Gastroesophageal sphincter (tissue), 4 donors: ENCODE data around the gene ZFYVE9. TPM values are rescaled to one million over a fixed set of nuclear protein-coding genes. Genes with fewer than 3 reads are reported as not detected.

Experiments
- ATAC-seq: fragments of 150-250 bp; one replicate; pipeline ENCODE4 v1.9.1; 2016; ENCODE audit warnings: mild to moderate bottlenecking, moderate library complexity
- H3K27ac ChIP-seq, 4 donors: fragments of 200-600 bp; sonication (generic) in 3 of 4; 1 replicate in 3 of 4; 2 replicates in 1 of 4; pipeline ENCODE4 v1.5.1; 2016 to 2019
- H3K27me3 ChIP-seq: fragments of 200-600 bp; sonication (generic); one replicate; pipeline ENCODE4 v1.5.1; 2019
- H3K36me3 ChIP-seq, 2 donors: fragments of 200-600 bp; sonication (generic); one replicate each; pipeline ENCODE4 v1.5.1; 2019; ENCODE audit warnings: control low read depth in 1 of 2
- H3K4me1 ChIP-seq, 3 donors: fragments of 200-600 bp; sonication (generic); 1 replicate in 2 of 3; 2 replicates in 1 of 3; pipeline ENCODE4 v1.5.1; 2016 to 2019; ENCODE audit warnings: control low read depth in 2 of 3
- H3K4me3 ChIP-seq, 2 donors: fragments of 200-600 bp; sonication (generic); one replicate each; pipeline ENCODE4 v1.5.1; 2019; ENCODE audit warnings: mild to moderate bottlenecking in 1 of 2, moderate library complexity in 1 of 2
- H3K9me3 ChIP-seq, 3 donors: fragments of 200-600 bp; sonication (generic); one replicate each; pipeline ENCODE4 v1.5.1; 2017 to 2019; ENCODE audit warnings: control low read depth in 2 of 3
- EP300 ChIP-seq: sonication (generic); formaldehyde crosslinking; IDR thresholded peaks from one replicate; pipeline ENCODE4 v1.6.1; 2017; ENCODE audit warnings: antibody characterized with exemption, mild to moderate bottlenecking
- POLR2A ChIP-seq, 2 donors: fragments of 450-650 bp; IDR thresholded peaks; one replicate each; pipeline ENCODE4 v1.6.1; 2017; ENCODE audit warnings: antibody characterized with exemption in 2 of 2, mild to moderate bottlenecking in 2 of 2, moderate library complexity in 1 of 2
- POLR2AphosphoS5 ChIP-seq: sonication (generic); formaldehyde crosslinking; IDR thresholded peaks from one replicate; pipeline ENCODE4 v1.6.1; 2017; ENCODE audit warnings: antibody characterized with exemption
- WGBS, 2 donors: methylation state at CpG; one replicate each; pipeline ENCODE4 v1.1.5; 2018; ENCODE audit warnings: low coverage in 1 of 2; 5-methylcytosine and 5-hydroxymethylcytosine counted together
- total RNA-seq, 4 donors: library from RNA; depleted of rRNA; stranded (reverse); fragments of >200 nt; gene quantifications; one replicate each; pipeline ENCODE4 v1.1.0, GENCODE V29; 2016
- TF ChIP-seq, protein P1 (sequence below), 4 experiments: fragments of 200-600 bp in 2 of 4; fragments of 450-650 bp in 2 of 4; sonication (generic) in 1 of 4; IDR thresholded peaks; one replicate each; pipeline ENCODE4 v1.5.1; 2017 to 2019; ENCODE audit warnings: antibody characterized with exemption in 4 of 4, mild to moderate bottlenecking in 2 of 4, moderate library complexity in 2 of 4

Gene ZFYVE9
- total RNA-seq, 4 donors from 2014 or later = 36.4 to 79.9 (median 40.4) TPM

DNA sequence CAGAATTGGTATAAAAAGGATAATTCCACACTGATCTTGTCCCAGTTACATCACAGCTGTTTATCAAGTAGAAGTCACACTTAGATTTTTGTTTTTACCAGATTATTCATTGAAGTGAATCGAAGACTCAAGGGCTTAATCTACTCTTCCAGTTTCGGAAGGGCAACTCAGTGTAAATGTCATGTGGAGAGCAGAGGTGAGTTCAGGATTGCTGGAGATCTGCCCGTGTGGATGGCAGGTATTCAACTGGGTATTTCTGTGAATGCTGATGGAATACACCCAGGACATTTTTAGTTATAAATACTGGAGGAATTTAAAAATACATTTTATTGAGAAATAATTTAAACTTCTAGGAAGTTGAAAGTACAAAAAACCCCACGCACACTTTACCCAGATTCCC, 204.8 kb downstream of the ZFYVE9 start:
- Histone ChIP-seq H3K27me3 (no peaks in the 10 kb centered on the region), H3K36me3 (peaks cover 0 to 91% of the 10 kb centered on the region in 2 donors), H3K27ac (no peak overlapping the region), H3K4me3 (no peak overlapping the region), H3K9me3 (no peaks in the 10 kb centered on the region), H3K4me1 (no peaks in the 10 kb centered on the region)
- no peak for ATAC-seq
- TF ChIP-seq POLR2AphosphoS5 (no peak), POLR2A (IDR thresholded peaks at IDR 0.05) (no peak), EP300 (no peak)
- TF ChIP-seq, protein P1, sequence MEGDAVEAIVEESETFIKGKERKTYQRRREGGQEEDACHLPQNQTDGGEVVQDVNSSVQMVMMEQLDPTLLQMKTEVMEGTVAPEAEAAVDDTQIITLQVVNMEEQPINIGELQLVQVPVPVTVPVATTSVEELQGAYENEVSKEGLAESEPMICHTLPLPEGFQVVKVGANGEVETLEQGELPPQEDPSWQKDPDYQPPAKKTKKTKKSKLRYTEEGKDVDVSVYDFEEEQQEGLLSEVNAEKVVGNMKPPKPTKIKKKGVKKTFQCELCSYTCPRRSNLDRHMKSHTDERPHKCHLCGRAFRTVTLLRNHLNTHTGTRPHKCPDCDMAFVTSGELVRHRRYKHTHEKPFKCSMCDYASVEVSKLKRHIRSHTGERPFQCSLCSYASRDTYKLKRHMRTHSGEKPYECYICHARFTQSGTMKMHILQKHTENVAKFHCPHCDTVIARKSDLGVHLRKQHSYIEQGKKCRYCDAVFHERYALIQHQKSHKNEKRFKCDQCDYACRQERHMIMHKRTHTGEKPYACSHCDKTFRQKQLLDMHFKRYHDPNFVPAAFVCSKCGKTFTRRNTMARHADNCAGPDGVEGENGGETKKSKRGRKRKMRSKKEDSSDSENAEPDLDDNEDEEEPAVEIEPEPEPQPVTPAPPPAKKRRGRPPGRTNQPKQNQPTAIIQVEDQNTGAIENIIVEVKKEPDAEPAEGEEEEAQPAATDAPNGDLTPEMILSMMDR (IDR thresholded peaks at IDR 0.05) = no peak
- WGBS, 2 donors = 86 to 88% methylated on average over 4 of the region's 4 CpGs

DNA sequence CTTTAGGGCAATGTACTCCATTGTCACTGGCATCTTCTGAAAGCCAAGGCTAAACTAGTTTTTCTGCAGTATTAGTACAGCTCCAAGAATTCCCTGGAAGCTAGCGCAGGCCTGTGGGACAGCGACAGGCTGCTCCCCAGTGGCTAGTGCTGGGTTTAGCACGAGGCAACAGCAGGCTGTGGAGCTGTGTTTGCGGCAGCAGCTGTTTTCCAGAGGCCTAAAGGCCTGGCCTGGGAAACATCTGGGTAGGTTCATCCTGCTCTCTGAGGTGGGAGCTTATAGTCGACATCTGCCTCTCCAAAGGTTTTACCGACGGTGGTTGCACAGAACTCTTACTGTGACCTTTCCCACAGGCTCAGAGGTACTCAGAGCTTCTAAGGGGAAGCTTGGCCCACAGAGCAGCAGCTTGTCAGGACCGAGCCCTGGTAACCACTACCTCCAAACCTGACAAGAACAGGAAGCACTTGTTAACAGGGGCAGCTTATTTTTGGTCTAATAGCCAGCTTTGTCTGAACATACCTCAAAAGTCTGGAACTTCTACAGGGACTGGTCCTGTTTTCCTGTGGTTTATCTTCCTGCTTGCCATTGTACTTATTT, 206.9 kb downstream of the ZFYVE9 start:
- 64% methylated on average over 3 of the region's 8 CpGs; no CpG with 5 or more reads in 1 of the 2 donors for WGBS, 2 donors
- TF ChIP-seq POLR2AphosphoS5 (no peak), POLR2A (IDR thresholded peaks at IDR 0.05) (no peak), EP300 (no peak)
- TF ChIP-seq, protein P1 (IDR thresholded peaks at IDR 0.05) = no peak
- Histone ChIP-seq H3K9me3 (no peaks in the 10 kb centered on the region), H3K36me3 (peaks cover 0 to 96% of the 10 kb centered on the region in 2 donors), H3K27ac (peak overlapping the region in 1 of 4 donors; percentile 19), H3K27me3 (no peaks in the 10 kb centered on the region), H3K4me1 (no peaks in the 10 kb centered on the region), H3K4me3 (no peak overlapping the region)
- peak; percentile 41 for ATAC-seq

DNA sequence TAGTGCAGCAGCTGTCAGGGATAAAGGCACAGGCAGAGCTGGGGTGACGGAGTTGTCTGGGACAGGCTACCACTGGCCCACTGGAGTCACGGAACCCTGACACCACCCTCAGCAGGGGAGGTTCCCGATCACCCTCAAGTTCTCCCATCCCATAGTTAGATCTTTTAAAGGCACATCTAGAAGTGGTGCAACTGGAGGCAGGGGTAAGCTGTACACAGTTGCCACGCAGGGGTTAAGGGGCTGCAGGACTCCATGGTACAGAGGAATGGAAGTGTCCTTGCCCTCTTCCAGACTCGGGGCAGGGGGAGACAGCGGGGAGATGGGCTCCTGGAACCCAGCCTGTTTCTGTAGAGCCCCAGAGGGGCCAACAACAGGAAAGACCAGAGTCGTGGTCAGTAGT, 210.8 kb downstream of the ZFYVE9 start:
- Histone ChIP-seq H3K4me3 (no peak overlapping the region), H3K4me1 (no peaks in the 10 kb centered on the region), H3K36me3 (peaks cover 2 to 96% of the 10 kb centered on the region in 2 donors), H3K9me3 (no peaks in the 10 kb centered on the region), H3K27me3 (no peaks in the 10 kb centered on the region), H3K27ac (no peak overlapping the region)
- ATAC-seq = no peak
- 63 to 75% methylated on average over 2 to 6 of the region's 7 CpGs for WGBS, 2 donors
- TF ChIP-seq POLR2A (IDR thresholded peaks at IDR 0.05) (no peak), POLR2AphosphoS5 (peak; percentile 9), EP300 (no peak)
- TF ChIP-seq, protein P1 (IDR thresholded peaks at IDR 0.05) = no peak

DNA sequence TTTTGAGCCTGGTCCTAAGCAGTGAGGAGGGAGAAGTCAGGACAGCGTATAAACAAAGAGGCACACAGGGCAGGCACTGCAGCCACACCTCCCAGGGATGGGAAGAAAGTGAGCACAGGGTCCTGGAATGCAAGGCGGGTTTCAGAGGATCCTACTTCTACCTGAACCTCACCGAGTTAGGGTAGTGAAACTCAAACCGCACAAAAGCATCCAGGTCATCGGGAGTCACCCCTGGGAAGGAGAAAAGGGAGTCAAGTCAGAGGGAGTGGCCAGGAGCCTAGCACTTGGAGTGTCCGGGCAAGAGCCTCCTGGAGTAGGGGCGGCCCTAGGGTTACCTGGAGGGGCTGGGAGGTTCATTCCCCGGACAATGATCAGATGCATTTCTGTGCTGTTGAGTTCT, 213.5 kb downstream of the ZFYVE9 start:
- no peaks in the 10 kb centered on the region for H3K4me1 ChIP-seq
- no peaks in the 10 kb centered on the region for H3K9me3 ChIP-seq
- H3K4me3 ChIP-seq = no peak overlapping the region
- WGBS, 2 donors = 91 to 96% methylated on average over 5 to 6 of the region's 8 CpGs
- no peak overlapping the region for H3K27ac ChIP-seq
- ATAC-seq = no peak
- peaks cover 2 to 100% of the 10 kb centered on the region in 2 donors for H3K36me3 ChIP-seq
- H3K27me3 ChIP-seq = no peaks in the 10 kb centered on the region
- TF ChIP-seq, protein P1 (IDR thresholded peaks at IDR 0.05) = no peak
- TF ChIP-seq POLR2A (IDR thresholded peaks at IDR 0.05) (no peak), POLR2AphosphoS5 (no peak), EP300 (no peak)

DNA sequence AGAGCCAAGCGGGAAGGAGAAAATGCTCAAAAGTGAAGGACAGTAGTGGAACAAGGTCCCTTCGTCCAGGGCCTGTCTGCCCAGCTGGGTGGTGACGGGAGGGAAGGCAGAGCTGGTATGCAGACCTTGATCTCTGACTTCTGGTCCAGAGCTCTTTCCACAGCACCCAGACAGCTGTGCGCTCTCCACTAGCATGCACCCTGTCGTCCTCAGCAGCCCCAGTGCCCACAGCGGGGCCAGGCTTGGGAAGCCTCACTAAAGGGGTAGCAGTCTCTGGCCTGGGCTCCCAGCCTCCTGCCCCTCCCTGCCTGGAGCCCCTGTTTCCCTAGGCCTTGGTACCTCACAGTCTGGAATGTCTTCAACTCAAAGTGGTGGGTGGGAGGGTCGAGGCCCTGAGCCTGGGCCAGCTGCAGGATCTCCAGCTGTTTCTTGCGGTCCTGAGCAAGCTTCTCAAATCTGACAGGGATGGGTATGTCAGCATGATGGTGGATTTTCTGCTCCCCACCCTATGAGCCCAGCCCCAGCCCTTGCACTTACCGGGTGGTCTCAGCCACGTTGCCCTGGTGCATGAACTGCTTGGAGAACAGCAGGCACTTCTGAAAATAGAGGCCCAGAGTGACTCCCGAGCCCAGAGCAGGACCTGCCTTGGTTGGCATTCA, 214.1 kb downstream of the ZFYVE9 start:
- Histone ChIP-seq H3K4me1 (no peaks in the 10 kb centered on the region), H3K27ac (no peak overlapping the region), H3K9me3 (no peaks in the 10 kb centered on the region), H3K4me3 (no peak overlapping the region), H3K27me3 (no peaks in the 10 kb centered on the region), H3K36me3 (peaks cover 2 to 100% of the 10 kb centered on the region in 2 donors)
- no peak for ATAC-seq
- WGBS, 2 donors = 83 to 94% methylated on average over 3 to 4 of the region's 11 CpGs
- no peak for TF ChIP-seq POLR2AphosphoS5
- TF ChIP-seq POLR2A (IDR thresholded peaks at IDR 0.05) = no peak
- TF ChIP-seq EP300 = no peak
- TF ChIP-seq, protein P1 (IDR thresholded peaks at IDR 0.05) = no peak
